Loucy (cell line): ENCODE measurements around the gene TOP1.
"Not testable (repeated sequence)": the region's sequence is repeated elsewhere in the genome, so short reads cannot be mapped to it uniquely, and the experiment has no call there.

Source experiments
- H2AFZ ChIP-seq: fragments of 200-600 bp; sonication (generic); 2 replicates; pipeline ENCODE4 v1.6.0; 2016; ENCODE audit warnings: antibody characterized with exemption, mild to moderate bottlenecking, low read length, moderate library complexity
- H3F3A ChIP-seq: fragments of 200-600 bp; 2 replicates; pipeline ENCODE4 v1.6.0; 2016; ENCODE audit warnings: antibody characterized with exemption, low read depth, mild to moderate bottlenecking
- H3K27me3 ChIP-seq: fragments of 200-600 bp; sonication (generic); 2 replicates; pipeline ENCODE4 v1.6.1; 2014; ENCODE audit warnings: low read length, mild to moderate bottlenecking; ENCODE audit not compliant: insufficient read depth, poor library complexity, severe bottlenecking
- H3K36me3 ChIP-seq: fragments of 200-600 bp; sonication (generic); 2 replicates; pipeline ENCODE4 v1.6.1; 2016; ENCODE audit warnings: low read length; ENCODE audit not compliant: insufficient read depth
- H3K4me1 ChIP-seq: fragments of 200-600 bp; sonication (generic); 2 replicates; pipeline ENCODE4 v1.5.1; 2014; ENCODE audit warnings: low read length, mild to moderate bottlenecking; ENCODE audit not compliant: insufficient read depth, poor library complexity, severe bottlenecking
- H3K4me2 ChIP-seq: fragments of 200-600 bp; sonication (generic); 2 replicates; pipeline ENCODE4 v1.6.0; 2014; ENCODE audit warnings: antibody characterized with exemption, low read length, low read depth, mild to moderate bottlenecking; ENCODE audit not compliant: poor library complexity, severe bottlenecking
- H3K4me3 ChIP-seq: fragments of 200-600 bp; sonication (generic); 2 replicates; pipeline ENCODE4 v1.5.1; 2014; ENCODE audit warnings: low read length, mild to moderate bottlenecking, mixed read lengths; ENCODE audit not compliant: poor library complexity, severe bottlenecking
- H3K79me2 ChIP-seq: fragments of 200-600 bp; sonication (generic); 2 replicates; pipeline ENCODE4 v1.6.1; 2014; ENCODE audit warnings: low read length; ENCODE audit not compliant: insufficient read depth
- H3K9ac ChIP-seq: fragments of 200-600 bp; sonication (generic); 2 replicates; pipeline ENCODE4 v1.6.0; 2014; ENCODE audit warnings: mild to moderate bottlenecking, low read depth, low read length, moderate library complexity; ENCODE audit not compliant: poor library complexity, severe bottlenecking
- H3K9me2 ChIP-seq: fragments of 200-600 bp; sonication (generic); replicated peaks from 2 replicates; pipeline ENCODE4 v1.6.1; 2016; ENCODE audit warnings: low read depth, low read length, mixed read lengths
- H3K9me3 ChIP-seq: fragments of 200-600 bp; sonication (generic); 2 replicates; pipeline ENCODE4 v1.6.1; 2014; ENCODE audit warnings: mild to moderate bottlenecking, antibody characterized with exemption, low read length, low read depth; ENCODE audit not compliant: insufficient read depth
- H4K20me1 ChIP-seq: fragments of 200-600 bp; sonication (generic); 2 replicates; pipeline ENCODE4 v1.6.0; 2014; ENCODE audit warnings: antibody characterized with exemption, low read length, mild to moderate bottlenecking; ENCODE audit not compliant: insufficient read depth, poor library complexity, severe bottlenecking
- CTCF ChIP-seq: fragments of 200-600 bp; sonication (generic); conservative IDR thresholded peaks from 2 replicates; pipeline ENCODE4 v1.5.1; 2014; ENCODE audit warnings: mild to moderate bottlenecking, antibody characterized with exemption, low read length
- EZH2phosphoT487 ChIP-seq: fragments of 200-600 bp; IDR thresholded peaks from 2 replicates; pipeline ENCODE4 v1.6.1; 2018; ENCODE audit warnings: antibody characterized with exemption, mild to moderate bottlenecking, moderate library complexity, borderline replicate concordance

The TOP1 gene

GRCh38 chr20:41118159-41118558 lies 89.5 kb downstream of the TOP1 start:
- H3K9me2 ChIP-seq, H3K4me2 ChIP-seq, H4K20me1 ChIP-seq, H3K9me3 ChIP-seq, H3K79me2 ChIP-seq, H2AFZ ChIP-seq, H3F3A ChIP-seq, H3K4me3 ChIP-seq, H3K27me3 ChIP-seq, H3K4me1 ChIP-seq, H3K9ac ChIP-seq: not testable (repeated sequence)
- peaks cover 90% of the 10 kb centered on the region for H3K36me3 ChIP-seq
- peak; percentile 28 for TF ChIP-seq CTCF

- Histone ChIP-seq H3K4me2 (no peak overlapping the region), H3K36me3 (peaks cover 90% of the 10 kb centered on the region), H3K9ac (no peak overlapping the region), H4K20me1 (no peaks in the 10 kb centered on the region), H3K4me1 (no peaks in the 10 kb centered on the region), H3F3A (no peaks in the 10 kb centered on the region), H2AFZ (no peak overlapping the region), H3K79me2 (no peaks in the 10 kb centered on the region), H3K4me3 (no peak overlapping the region), H3K9me2 (no peaks in the 10 kb centered on the region), H3K27me3 (no peaks in the 10 kb centered on the region), H3K9me3 (no peaks in the 10 kb centered on the region)
- TF ChIP-seq EZH2phosphoT487 (no peak), CTCF (no peak)
Observed at GRCh38 chr20:41118632-41119031, 90.0 kb downstream of the TOP1 start.

- Histone ChIP-seq H3K36me3 (peaks cover 88% of the 10 kb centered on the region), H3K27me3 (no peaks in the 10 kb centered on the region), H3K9me3 (no peaks in the 10 kb centered on the region), H3K4me2 (no peak overlapping the region), H3K9me2 (no peaks in the 10 kb centered on the region), H3K4me3 (no peak overlapping the region), H2AFZ (no peak overlapping the region), H3K4me1 (no peaks in the 10 kb centered on the region), H3K79me2 (no peaks in the 10 kb centered on the region), H4K20me1 (no peaks in the 10 kb centered on the region), H3F3A (no peaks in the 10 kb centered on the region), H3K9ac (no peak overlapping the region)
- TF ChIP-seq CTCF, result no peak
- TF ChIP-seq EZH2phosphoT487, result no peak
Observed at GRCh38 chr20:41119614-41120561, 91.3 kb downstream of the TOP1 start.
